Stimulated activated CD8-positive, alpha-beta memory T cell treated with anti-CD3 and anti-CD28 coated beads, Interleukin-7, amount 100 ng/mL, for 4 hours (primary cell): ENCODE measurements around the gene INTS6.
"Not testable (repeated sequence)": the region's sequence is repeated elsewhere in the genome, so short reads cannot be mapped to it uniquely, and the experiment has no call there.

Experiments used
- DNase-seq, 2 donors: peaks; one replicate each; pipeline ENCODE4 v3.0.0-alpha.2; 2020; ENCODE audit warnings: low read depth in 2 of 2

Gene INTS6

GRCh38 chr13:51453959-51454703, 1.3 kb upstream of the INTS6 start:
- DNase-seq, result peak; percentile 29 to 36

GRCh38 chr13:51453207-51453958, 547 bp upstream of the INTS6 start:
- DNase-seq, result peak; percentile 53 to 79

GRCh38 chr13:51451467-51452360, 1.1 kb downstream of the INTS6 start:
- peak; percentile 51 to 69 for DNase-seq

- no peak for DNase-seq
Observed at GRCh38 chr13:51451134-51451466, 1.7 kb downstream of the INTS6 start.

GRCh38 chr13:51449018-51449417, 3.8 kb downstream of the INTS6 start:
- DNase-seq, result no peak

- DNase-seq, result no peak
Observed at GRCh38 chr13:51444922-51445321, 7.9 kb downstream of the INTS6 start.

GRCh38 chr13:51440381-51440780, 12.5 kb downstream of the INTS6 start:
- no peak for DNase-seq

GRCh38 chr13:51437550-51438127, 15.2 kb downstream of the INTS6 start:
- DNase-seq, result no peak

GRCh38 chr13:51435002-51435578, 17.7 kb downstream of the INTS6 start:
- DNase-seq, result no peak

- no peak for DNase-seq
Observed at GRCh38 chr13:51432576-51432975, 20.3 kb downstream of the INTS6 start.

GRCh38 chr13:51426982-51427381, 25.9 kb downstream of the INTS6 start:
- no peak for DNase-seq

GRCh38 chr13:51425410-51426042, 27.3 kb downstream of the INTS6 start:
- no peak for DNase-seq

- no peak for DNase-seq
Observed at GRCh38 chr13:51423766-51424165, 29.1 kb downstream of the INTS6 start.

GRCh38 chr13:51422484-51422883, 30.4 kb downstream of the INTS6 start:
- no peak for DNase-seq

GRCh38 chr13:51420681-51421490, 31.9 kb downstream of the INTS6 start:
- DNase-seq, result no peak

- no peak for DNase-seq
Observed at GRCh38 chr13:51419001-51419636, 33.7 kb downstream of the INTS6 start.

GRCh38 chr13:51417716-51418115, 35.1 kb downstream of the INTS6 start:
- no peak for DNase-seq

- DNase-seq, result no peak
Observed at GRCh38 chr13:51416107-51416506, 36.7 kb downstream of the INTS6 start.

- DNase-seq, result not testable (repeated sequence)
Observed at GRCh38 chr13:51415339-51415738, 37.5 kb downstream of the INTS6 start.

- DNase-seq, result no peak
Observed at GRCh38 chr13:51412431-51412830, 40.4 kb downstream of the INTS6 start.
